Measurements from ENCODE around the gene CHST4. TPM values are rescaled to one million over a fixed set of nuclear protein-coding genes. Genes with fewer than 3 reads are reported as not detected.
"Not testable (repeated sequence)": the region's sequence is repeated elsewhere in the genome, so short reads cannot be mapped to it uniquely, and the experiment has no call there.

CHST4 gene
- total RNA-seq, 1 donor from 2014 or later, result not detected

DNA sequence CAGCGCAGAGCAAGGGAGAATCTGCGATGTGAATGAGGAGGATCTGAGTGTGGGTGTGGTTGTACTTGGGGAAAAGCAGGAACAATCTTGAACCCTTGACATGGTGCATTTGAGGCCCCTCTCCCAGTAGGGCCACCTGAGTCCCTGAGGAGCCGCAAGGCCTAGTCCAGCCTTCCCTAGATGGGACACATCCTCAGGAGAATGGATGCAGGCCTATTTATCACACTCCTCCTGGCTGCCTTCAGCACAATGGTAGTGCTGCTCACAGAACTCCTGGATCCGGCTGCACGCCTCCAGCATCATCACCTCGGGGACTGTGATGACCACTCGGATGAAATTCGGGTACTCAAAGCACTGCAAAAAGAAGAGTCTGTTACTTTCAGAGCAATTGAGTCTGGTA lies 41.7 kb downstream of the CHST4 start:
- no peak for FAIRE-seq
- DNase-seq (ENCODE audit: low spot score in 2 of 2), result no peak

DNA sequence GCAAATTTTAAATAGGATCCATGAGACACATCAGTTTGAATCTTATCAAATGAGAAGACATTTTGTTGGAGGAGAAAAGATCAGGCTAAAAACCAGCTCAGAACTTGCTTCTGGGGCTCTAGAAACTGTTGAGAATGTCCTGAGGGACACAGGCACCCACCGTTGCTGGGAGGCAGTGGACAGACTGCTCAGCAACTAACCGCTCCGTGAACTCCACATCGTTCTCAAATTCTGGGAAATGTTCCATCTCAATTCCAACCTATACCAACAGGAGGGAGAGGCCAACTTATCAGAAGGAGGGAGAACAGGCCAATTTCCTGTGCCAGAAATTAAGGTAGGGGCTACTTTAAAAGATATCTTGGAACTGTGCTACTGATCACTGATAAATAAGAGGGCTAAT lies 42.3 kb downstream of the CHST4 start:
- DNase-seq (ENCODE audit: low spot score in 2 of 2) (no peak), FAIRE-seq (no peak)

DNA sequence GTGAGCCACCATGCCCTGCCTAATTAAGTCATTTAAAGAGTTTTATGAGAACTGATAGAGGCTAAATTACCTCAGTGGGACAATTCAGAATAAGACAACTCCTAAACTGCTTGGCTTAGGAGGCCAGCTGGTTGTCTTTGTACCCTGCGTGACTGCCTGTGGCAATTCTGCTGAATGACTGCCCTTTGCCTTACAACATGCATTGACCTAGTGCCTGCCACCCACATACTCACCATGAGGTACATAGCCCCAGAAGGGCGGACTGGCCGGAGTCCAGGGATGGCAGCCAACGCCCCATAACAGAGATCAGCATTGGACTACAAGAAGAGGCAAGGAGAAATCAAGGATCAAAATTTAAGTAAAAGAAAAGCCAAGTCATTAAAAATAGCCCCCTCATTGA lies 43.4 kb downstream of the CHST4 start:
- FAIRE-seq, result no peak
- DNase-seq (ENCODE audit: low spot score in 2 of 2), result no peak

DNA sequence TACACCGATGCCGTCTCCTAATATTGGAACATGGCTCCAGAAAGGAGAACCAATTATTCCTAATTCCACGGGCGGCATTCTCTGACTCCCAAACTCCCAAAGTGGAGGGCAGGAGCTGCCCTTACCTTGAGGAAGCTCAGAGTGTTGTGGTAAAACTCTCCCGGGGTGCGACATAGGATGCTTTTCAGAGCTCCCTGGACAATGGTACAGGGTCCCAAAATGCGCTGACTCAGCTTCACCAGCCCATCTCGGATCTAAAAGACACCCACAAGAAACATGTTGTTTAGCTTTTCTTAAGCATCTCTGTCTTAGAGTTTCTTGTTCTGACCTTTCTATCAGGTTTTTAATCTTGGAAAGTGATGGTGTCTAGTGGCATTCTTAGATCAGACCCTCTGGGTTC lies 43.9 kb downstream of the CHST4 start:
- no peak for FAIRE-seq
- DNase-seq (ENCODE audit: low spot score in 2 of 2), result no peak

DNA sequence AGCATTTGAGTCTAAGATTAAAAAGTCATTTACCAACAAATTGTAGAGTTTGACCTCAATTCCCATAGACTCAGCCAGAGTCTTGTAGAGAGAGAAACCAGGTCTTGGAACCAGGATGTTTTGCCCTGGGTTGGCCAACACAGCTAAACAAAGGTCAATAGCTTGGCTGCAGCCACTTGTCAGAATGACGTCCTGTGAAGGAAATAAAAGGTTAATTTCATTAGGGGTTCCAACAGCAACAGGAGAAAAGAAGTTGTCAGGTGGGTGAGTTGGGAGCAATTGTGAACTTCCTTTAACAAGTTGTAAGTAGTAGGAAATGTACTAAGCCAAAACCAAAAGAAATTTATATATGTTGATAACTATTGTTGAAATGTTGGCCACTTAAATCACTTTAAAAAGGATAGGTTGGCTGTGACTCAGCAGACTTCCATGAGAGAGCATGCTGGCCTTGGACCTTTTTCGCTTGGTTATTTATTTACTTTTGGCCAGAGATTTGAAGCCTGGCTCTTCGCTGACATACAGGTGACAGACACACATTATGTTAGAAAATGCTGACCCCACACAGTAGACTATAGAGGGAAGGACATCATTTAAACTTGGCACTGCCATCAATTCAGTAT lies 46.4 kb downstream of the CHST4 start:
- DNase-seq (ENCODE audit: low spot score in 2 of 2) (no peak), FAIRE-seq (no peak)

DNA sequence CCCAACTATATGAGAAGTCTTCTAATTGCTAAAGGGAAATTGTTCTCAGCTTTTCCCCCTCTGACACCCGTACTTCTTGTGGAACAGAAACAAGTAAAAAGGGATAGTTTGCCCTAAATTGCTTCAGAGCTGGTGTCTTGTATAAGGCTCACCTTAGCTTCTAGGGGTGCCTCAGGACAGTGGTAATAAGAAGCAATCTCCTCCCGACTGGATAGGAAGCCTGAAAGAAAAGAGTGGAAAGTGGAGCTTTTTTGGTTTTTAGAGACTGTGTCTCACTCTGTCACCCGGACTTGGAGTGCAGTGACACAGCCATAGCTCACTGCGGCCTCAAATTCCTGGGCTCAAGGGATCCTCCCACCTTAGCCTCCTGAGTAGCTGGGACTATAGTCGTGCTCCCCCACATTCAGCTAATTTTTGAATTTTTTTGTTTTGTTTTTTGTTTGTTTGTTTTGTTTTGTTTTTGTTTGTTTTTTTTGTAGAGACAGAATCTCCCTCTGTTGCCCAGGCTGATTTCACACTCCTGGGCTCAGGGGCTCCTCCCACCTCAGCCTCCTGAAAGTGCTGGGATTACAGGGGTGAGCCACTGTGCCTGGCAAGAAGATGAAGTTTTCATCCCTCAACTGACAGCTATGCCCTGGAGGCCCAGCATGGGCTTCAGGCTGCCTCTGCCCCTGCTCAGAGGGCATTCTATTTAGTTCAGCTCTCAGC lies 47.3 kb downstream of the CHST4 start:
- DNase-seq (ENCODE audit: low spot score in 2 of 2) (no peak), FAIRE-seq (no peak)

DNA sequence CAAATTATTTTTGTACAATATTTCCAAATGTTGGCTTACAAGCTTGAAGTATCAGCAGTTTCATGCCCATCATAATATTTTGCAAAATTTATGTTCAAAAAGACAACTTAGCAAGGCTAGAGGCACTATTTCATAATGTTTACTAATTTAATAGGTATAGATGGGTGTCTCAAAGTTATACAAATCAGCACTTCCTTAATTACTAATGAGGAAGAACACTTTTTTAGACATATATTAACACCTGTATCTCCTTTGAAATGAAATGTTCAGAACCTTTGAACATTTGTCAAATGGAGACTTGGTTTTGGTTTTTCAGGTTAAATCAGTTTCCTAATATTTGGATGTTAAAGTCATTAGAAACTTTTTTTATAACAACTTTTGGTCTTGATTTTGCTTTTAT lies 48.5 kb downstream of the CHST4 start:
- DNase-seq (ENCODE audit: low spot score in 2 of 2) (no peak), FAIRE-seq (no peak)

DNA sequence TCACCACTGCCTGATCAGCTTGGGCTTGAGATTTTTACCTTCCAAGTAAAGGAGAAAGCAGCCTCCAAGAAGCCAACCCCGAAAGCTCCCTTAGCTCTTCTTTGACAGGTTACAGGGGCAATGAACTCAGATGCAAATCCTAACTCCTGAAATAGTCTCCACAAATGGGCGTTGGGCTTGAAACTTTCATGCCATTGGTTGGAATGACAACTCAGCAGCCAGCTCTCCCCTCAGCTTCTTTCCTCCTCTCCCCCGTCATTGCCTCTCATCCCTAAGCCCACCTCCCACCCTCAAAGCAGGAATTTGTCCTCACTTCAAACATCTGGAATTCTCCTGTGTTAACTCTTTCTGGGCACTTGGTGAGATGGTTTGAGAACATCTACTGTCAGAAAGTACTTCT lies 50.7 kb downstream of the CHST4 start, which contains the start of gene TAT:
Gene TAT (minus strand): TSS at position 122 of the 400 bp plus-strand sequence. CDS start 677 bp downstream, outside the sequence.
- FAIRE-seq (no peak), DNase-seq (ENCODE audit: low spot score in 2 of 2) (no peak)

DNA sequence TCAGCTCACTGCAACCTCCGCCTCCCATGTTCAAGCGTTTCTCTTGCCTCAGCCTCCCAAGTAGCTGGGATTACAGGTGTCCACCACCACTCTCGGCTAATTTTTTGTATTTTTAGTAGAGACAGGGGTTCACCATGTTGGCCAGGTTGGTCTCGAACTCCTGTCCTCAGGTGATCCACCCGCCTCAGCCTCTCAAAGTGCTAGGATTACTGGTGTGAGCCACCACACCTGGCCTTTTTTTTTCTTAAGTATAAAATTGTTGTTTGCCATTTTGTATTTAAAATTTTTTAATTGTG lies 56.3 kb downstream of the CHST4 start:
- FAIRE-seq; DNase-seq (ENCODE audit: low spot score in 2 of 2): not testable (repeated sequence)

DNA sequence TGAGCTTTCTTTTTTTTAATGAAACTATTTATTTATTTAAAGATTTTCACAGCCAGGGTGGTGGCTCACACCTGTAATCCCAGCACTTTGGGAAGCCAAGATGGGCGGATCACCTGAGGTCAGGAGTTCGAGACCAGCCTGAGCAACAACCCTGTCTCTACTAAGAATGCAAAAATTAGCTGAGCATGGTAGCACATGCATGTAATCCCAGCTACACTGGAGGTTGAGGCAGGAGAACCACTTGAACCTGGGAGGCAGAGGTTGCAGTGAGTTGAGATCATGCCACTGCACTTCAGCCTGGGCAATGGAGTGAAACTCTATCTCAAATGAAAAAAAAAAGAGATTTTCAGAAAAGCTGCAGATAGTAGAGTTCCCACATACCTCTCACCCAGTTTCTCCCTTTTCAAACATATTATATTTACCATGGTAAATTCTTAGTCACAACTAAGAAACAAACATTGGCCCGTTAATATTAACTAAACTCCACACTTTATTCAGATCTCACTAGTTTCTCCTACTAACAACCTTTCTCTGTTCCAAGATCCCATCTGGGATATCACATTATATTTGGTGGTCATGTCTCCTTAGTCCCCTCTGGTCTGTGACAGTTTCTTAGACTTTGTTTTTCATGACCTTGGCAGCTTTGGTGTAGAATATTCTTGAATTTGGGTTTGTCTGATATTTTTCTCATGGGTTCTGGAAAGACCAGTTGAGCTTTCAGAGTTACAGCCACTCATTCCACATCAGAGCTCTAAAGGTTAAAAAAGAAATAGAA lies 58.5 kb downstream of the CHST4 start:
- no peak for DNase-seq (ENCODE audit: low spot score in 2 of 2)
- no peak for FAIRE-seq

DNA sequence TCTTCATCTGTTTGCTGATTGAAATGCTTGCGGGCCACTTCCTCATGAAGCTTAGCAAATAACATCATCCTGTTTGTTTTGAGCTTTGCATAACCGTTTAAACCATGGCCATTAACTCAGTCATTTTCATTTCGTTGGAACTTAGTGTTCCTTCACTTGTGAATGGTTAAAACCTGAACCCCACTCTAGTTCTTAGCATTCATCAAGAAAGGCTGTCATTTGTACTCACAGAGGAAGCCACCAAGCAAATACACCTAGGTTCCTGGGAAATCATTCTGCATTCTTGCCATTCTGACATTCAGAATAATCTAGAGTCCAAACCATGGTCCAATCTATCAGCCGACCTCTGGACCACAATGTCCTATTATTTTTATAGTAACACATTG lies 59.1 kb downstream of the CHST4 start:
- DNase-seq (ENCODE audit: low spot score in 2 of 2) (no peak), FAIRE-seq (no peak)

Small RNA genes lying within 50 kb of the gene (small RNA-seq; reads per million reads assigned to genes)
- gene RNU6-1061P, result not detected

Other genes starting within 250 kb of the CHST4 start
- gene CMTR2, start 237.0 kb upstream of the CHST4 start, total RNA-seq, result 35.9 TPM
- gene CALB2, start 167.7 kb upstream of the CHST4 start, total RNA-seq, result 19.2 TPM
- gene TLE7, start 84.4 kb upstream of the CHST4 start, total RNA-seq, result not detected
- 23.6 TPM for gene ZNF23, start 64.2 kb upstream of the CHST4 start, total RNA-seq
- gene ZNF19, start 37.1 kb upstream of the CHST4 start, total RNA-seq, result 6.5 TPM
- gene TAT, start 50.7 kb downstream of the CHST4 start, total RNA-seq, result not detected
- not detected for gene MARVELD3, start 99.8 kb downstream of the CHST4 start, total RNA-seq
- gene PHLPP2, start 198.3 kb downstream of the CHST4 start, total RNA-seq, result 26.9 TPM